SJCRH30 (cell line): ENCODE results near the gene LMNTD1. TPM values are rescaled to one million over a fixed set of nuclear protein-coding genes. Genes with fewer than 3 reads are reported as not detected.

Experiments used
- DNase-seq, 2 experiments: peaks; one replicate each; pipeline ENCODE4 v3.0.0-alpha.2; 2015 to 2020
- H3K27ac ChIP-seq: fragments of 250-450 bp; sonication (Bioruptor Pico); 2 replicates; pipeline ENCODE4 v1.5.1; 2020; ENCODE audit warnings: mild to moderate bottlenecking, moderate library complexity
- H3K27me3 ChIP-seq: fragments of 250-450 bp; sonication (Bioruptor Pico); 2 replicates; pipeline ENCODE4 v1.5.1; 2020; ENCODE audit warnings: mild to moderate bottlenecking, moderate library complexity
- H3K36me3 ChIP-seq: fragments of 250-450 bp; sonication (Bioruptor Pico); 2 replicates; pipeline ENCODE4 v1.5.1; 2020; ENCODE audit warnings: mild to moderate bottlenecking, moderate library complexity
- H3K4me1 ChIP-seq: fragments of 250-450 bp; sonication (Bioruptor Pico); 2 replicates; pipeline ENCODE4 v1.5.1; 2020; ENCODE audit warnings: mild to moderate bottlenecking, moderate library complexity
- H3K4me3 ChIP-seq: fragments of 250-450 bp; sonication (Bioruptor Pico); 2 replicates; pipeline ENCODE4 v1.5.1; 2020; ENCODE audit warnings: mild to moderate bottlenecking, moderate library complexity
- H3K9me3 ChIP-seq: fragments of 250-450 bp; sonication (Bioruptor Pico); replicated peaks from 2 replicates; pipeline ENCODE4 v1.5.1; 2020; ENCODE audit warnings: mild to moderate bottlenecking, moderate library complexity
- total RNA-seq: library from RNA; depleted of rRNA; stranded (reverse); fragments of >200 nt; shearing (Covaris generic); gene quantifications from 2 replicates; pipeline ENCODE4 v1.2.3, GENCODE V29; 2014

The LMNTD1 gene
- total RNA-seq, 1 experiment from 2014 or later = not detected

DNA sequence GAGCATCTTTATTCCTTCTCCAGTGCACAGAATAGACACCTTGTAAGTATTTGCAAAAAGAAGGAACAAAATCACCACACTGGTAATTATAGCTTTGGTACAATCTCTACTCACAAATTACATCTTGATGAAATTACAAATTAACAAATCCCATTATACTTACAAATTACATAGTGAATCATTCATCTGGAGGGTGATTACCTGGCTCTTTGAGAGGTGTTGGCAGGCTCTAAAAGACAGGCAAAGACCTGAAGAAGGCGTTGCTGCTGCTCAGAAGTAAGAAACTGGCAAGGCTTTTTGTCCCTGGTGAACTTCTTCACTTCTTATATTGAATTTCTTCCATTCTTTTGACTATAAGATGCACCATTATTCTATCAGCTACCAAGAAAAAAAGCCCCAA is 21.7 kb upstream of the LMNTD1 start:
- Histone ChIP-seq H3K27me3 (no peaks in the 10 kb centered on the region), H3K36me3 (no peaks in the 10 kb centered on the region)

DNA sequence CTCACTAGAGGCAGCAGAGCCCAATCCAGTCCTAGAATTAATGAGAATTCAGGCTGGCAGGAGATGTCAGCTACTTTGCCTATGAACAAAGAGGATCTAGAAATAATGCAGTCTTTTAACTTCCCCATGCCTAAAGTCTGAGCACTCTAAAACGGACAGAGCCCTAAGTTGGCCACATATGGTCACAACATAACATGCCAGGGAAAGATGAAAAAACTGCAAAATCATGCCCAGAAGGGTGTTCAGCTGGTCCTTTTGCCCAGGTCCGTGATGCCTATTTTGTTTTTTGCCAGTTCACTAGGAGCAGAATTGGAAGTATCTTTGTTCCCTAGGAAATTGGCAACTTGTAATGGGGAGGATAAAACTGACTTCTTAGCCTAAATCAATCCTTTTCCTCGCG is 20.3 kb upstream of the LMNTD1 start:
- H3K9me3 ChIP-seq = no peaks in the 10 kb centered on the region
- no peak overlapping the region for H3K4me3 ChIP-seq
- no peak overlapping the region for H3K27ac ChIP-seq
- no peaks in the 10 kb centered on the region for H3K4me1 ChIP-seq
- no peaks in the 10 kb centered on the region for H3K27me3 ChIP-seq
- no peak for DNase-seq
- no peaks in the 10 kb centered on the region for H3K36me3 ChIP-seq

More for the DNA sequence above, 21.7 kb upstream of the LMNTD1 start:
- Histone ChIP-seq H3K9me3 (no peaks in the 10 kb centered on the region), H3K4me3 (no peak overlapping the region), H3K4me1 (no peaks in the 10 kb centered on the region), H3K27ac (no peak overlapping the region)
- no peak for DNase-seq

DNA sequence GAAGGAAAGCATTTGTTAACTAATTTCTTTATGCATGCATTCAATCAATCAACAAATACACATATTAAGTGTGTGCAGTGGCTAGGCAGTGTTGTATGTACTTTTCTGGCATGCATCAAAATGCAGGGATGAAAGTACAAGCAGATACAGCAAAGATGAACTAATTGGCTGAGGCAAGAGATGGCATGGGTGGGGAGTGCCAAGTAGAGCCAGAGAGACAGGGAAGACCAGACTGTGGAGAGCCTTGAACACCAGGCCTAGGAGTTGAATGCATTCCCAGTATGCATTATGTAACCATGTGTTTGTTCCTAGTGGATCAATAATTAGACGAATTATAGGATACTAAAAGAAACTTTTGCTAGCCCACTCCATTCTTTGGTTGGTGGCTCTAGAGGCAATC is 17.3 kb upstream of the LMNTD1 start:
- Histone ChIP-seq H3K9me3 (no peaks in the 10 kb centered on the region), H3K4me3 (no peak overlapping the region), H3K27me3 (no peaks in the 10 kb centered on the region), H3K36me3 (no peaks in the 10 kb centered on the region), H3K27ac (no peak overlapping the region), H3K4me1 (no peaks in the 10 kb centered on the region)
- no peak for DNase-seq

DNA sequence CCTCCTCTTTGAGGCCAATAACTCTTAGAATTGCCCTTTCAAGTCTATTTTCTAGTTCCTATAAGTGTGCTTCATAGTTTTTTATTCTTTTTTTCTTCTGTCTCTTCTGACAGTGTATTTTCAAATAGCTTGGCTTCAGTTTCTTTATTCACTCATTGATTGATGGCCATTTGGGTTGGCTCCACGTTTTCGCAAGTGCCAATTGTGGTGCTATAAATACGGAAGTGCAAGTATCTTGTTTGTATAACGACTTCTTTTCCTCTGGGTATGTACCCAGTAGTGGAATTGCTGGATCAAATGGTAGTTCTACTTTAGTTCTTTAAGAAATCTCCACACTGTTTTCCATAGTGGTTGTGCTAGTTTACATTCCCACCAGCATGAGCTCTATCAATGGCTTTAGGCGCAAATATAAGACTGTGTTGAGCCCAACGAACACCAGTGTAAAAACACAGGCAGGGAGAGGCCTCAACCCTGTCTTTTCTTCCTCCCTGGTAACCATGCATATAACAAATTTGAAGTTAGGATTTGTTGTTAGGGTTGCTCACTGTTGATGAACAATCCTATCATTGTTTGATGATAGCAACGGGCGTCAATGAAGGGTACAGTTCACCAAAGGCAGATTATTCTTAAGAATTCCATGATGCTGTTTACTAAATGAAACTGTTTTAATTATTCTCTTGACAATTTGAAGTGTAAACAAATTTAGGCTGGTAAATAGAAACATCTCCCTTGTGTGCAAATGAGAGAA is 13.3 kb upstream of the LMNTD1 start:
- H3K4me1 ChIP-seq = no peaks in the 10 kb centered on the region
- no peaks in the 10 kb centered on the region for H3K9me3 ChIP-seq
- no peaks in the 10 kb centered on the region for H3K36me3 ChIP-seq
- H3K27me3 ChIP-seq = no peaks in the 10 kb centered on the region
- DNase-seq = no peak
- no peak overlapping the region for H3K4me3 ChIP-seq
- no peak overlapping the region for H3K27ac ChIP-seq

DNA sequence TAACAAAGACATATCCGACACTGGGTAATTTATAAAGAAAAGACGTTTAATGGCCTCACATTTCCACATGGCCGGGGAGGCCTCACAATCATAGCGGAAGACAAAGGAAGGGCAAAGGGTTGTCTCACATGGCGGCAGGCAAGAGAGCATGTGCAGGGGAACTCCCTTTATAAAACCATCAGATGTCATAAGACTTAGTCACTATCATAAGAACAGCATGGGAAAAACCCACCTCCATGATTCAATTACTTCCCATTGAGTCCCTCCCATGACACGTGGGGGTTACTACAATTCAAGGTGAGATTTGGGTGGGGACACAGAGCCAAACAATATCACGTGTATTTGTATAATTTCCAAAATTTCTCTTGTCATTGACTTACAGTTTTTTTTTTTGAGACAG is 5.5 kb upstream of the LMNTD1 start:
- no peaks in the 10 kb centered on the region for H3K4me1 ChIP-seq
- no peaks in the 10 kb centered on the region for H3K36me3 ChIP-seq
- no peaks in the 10 kb centered on the region for H3K9me3 ChIP-seq
- no peak for DNase-seq
- no peaks in the 10 kb centered on the region for H3K27me3 ChIP-seq
- H3K4me3 ChIP-seq = no peak overlapping the region
- H3K27ac ChIP-seq = no peak overlapping the region

DNA sequence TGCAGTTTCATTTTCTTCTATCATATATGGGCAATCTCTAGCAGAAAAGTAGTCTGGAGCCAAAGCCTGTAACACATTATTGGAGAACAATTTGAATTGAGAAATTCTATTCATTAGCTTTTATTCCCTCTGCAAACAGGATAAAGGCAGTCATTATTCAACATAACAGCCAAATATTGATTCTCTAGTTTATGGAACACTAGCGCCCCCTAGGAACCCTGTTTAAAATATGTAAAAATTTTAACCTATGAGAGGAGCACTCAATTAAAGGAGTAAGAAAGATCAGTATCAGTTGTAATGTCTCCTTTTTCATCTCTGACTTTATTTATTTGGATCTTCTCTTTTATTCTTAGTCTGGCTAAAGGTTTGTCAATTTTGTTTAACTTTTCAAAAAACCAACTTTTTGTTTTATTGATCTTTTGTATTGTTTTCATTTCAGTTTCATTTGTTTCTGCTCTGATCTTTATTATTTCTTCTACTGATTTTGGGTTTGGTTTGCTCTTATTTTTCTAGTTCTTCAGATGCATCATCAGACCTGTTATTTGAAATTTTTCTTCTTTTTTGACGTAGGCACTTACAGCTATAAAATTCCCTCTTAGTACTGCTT is 4.8 kb upstream of the LMNTD1 start:
- peak; percentile 44 to 75 for DNase-seq
- Histone ChIP-seq H3K36me3 (no peaks in the 10 kb centered on the region), H3K4me1 (no peaks in the 10 kb centered on the region), H3K27me3 (no peaks in the 10 kb centered on the region), H3K4me3 (no peak overlapping the region), H3K27ac (no peak overlapping the region), H3K9me3 (no peaks in the 10 kb centered on the region)

DNA sequence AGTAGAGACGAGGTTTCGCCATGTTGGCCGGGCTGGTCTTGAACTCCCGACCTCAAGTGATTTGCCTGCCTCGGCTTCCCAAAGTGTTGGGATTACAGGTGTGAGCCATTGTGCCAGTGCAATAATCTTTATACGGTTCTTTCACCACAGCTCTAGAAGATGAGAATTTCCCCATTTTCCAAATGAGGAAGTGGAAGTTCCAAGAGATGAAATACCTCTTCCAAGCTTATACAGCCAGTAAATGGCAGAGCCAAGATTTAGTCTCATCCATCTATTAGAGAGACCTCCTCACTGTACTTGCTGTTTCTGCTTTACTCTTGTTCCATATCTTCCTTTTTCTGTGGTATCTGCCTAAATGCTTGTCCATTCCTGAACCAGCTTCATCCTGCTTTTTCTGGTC is 3.1 kb upstream of the LMNTD1 start:
- H3K4me1 ChIP-seq = no peaks in the 10 kb centered on the region

DNA sequence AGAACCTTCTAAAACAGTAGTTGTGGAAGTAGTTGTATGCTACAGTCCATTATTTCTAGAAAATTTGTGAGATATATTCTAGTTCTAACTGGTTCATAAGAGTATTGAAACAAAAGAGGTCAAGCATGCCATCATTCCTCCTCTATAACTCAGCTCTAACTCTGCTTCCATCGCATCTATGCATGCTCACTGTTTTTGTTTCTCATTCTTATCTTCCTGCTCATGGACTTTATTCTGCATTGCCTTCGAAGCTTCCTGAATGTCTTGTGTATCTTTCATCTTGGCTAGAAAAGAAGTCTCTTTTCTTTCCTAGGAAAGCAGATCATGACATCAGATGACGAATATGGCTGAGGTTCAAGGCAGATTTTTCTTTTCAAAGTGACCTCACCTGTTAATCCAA is 402 bp downstream of the LMNTD1 start:
- no peak overlapping the region for H3K27ac ChIP-seq
- no peak for DNase-seq
- no peaks in the 10 kb centered on the region for H3K9me3 ChIP-seq
- H3K36me3 ChIP-seq = no peaks in the 10 kb centered on the region
- no peaks in the 10 kb centered on the region for H3K27me3 ChIP-seq
- no peak overlapping the region for H3K4me3 ChIP-seq
- H3K4me1 ChIP-seq = no peaks in the 10 kb centered on the region

More for the DNA sequence above, 3.1 kb upstream of the LMNTD1 start:
- H3K27ac ChIP-seq = no peak overlapping the region
- H3K27me3 ChIP-seq = no peaks in the 10 kb centered on the region
- DNase-seq = no peak
- no peak overlapping the region for H3K4me3 ChIP-seq
- H3K36me3 ChIP-seq = no peaks in the 10 kb centered on the region
- H3K9me3 ChIP-seq = no peaks in the 10 kb centered on the region

DNA sequence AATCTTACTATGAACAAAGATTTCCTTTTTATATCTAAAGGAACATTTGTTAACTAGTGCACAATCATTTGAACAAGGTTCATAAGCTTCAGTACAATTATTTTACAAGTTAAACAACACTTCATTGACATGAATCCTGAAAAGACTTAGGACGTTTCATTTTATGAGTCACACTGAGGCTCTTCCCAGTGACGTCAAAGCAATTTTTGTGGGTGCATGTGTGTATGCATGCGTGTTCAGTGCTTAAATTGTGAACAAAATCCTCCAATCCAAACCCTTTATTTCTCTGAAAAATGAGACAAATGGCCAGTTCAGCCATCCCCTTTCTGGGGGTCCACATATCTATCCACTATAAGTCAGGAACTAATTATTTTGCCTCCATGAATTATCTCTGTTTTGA is 2.9 kb downstream of the LMNTD1 start:
- H3K36me3 ChIP-seq = no peaks in the 10 kb centered on the region
- H3K4me3 ChIP-seq = no peak overlapping the region
- no peak for DNase-seq
- H3K9me3 ChIP-seq = no peaks in the 10 kb centered on the region
- H3K27me3 ChIP-seq = no peaks in the 10 kb centered on the region
- no peaks in the 10 kb centered on the region for H3K4me1 ChIP-seq
- H3K27ac ChIP-seq = no peak overlapping the region

DNA sequence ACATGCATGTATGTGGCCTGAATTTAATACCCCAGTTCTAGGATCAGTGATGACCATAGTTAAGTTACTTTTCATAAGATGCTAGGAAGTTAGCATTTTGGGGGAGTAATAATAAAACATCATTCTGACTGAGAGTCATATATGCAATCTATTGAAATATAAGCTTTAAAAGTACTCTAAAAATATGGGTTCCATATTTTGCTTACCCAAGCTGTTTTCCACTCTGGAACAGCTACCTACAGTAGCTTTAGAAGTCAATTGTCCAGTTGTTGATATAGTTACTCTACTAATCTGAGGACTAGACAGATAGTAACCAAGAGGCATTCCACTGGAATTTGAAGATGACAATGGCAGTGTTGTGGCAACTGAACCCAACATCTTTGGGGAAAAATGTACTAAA is 4.0 kb downstream of the LMNTD1 start:
- no peaks in the 10 kb centered on the region for H3K4me1 ChIP-seq

DNA sequence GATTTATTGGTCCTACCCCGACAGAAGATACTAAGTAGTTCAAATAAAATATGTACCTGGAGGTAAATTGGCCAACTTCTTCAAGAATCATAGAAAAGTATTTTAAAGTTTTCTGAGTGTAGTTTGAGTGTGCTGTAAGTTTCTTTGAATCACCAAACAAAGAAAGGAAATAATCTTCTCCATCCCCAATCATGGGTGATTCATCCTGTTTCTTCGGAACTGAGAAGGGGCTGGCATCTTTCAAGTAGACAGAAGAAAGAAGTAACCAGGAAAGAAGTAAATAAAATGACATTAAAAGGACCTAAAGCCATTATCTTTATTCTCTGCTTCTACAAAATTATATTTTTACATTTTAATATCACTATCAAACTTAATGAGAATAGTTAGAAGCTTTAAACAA is 6.8 kb downstream of the LMNTD1 start:
- Histone ChIP-seq H3K4me3 (no peak overlapping the region), H3K9me3 (no peaks in the 10 kb centered on the region), H3K4me1 (no peaks in the 10 kb centered on the region), H3K36me3 (no peaks in the 10 kb centered on the region), H3K27me3 (no peaks in the 10 kb centered on the region), H3K27ac (no peak overlapping the region)
- no peak for DNase-seq

More for the DNA sequence above, 4.0 kb downstream of the LMNTD1 start:
- Histone ChIP-seq H3K9me3 (no peaks in the 10 kb centered on the region), H3K4me3 (no peak overlapping the region), H3K27me3 (no peaks in the 10 kb centered on the region), H3K36me3 (no peaks in the 10 kb centered on the region), H3K27ac (no peak overlapping the region)
- DNase-seq = no peak

DNA sequence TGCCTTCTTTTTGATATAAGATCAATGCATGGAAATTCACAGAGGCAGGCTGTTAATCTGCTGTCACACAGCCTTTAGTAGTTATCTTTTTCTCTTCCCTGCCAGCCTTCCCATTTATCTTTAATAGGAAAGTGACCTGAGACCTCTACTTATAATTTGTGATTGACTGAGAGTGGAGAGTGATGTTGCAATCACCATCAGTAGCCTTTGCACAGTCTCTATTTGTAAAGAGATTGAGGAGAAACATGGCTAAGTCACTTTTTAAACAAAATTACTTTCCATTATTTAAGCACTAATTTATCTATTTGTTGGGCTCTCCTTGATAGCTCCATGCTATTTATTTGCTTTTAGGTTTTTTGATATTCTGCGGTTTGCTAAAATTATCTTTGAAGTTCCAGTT is 19.9 kb downstream of the LMNTD1 start:
- no peak overlapping the region for H3K4me3 ChIP-seq
- no peaks in the 10 kb centered on the region for H3K9me3 ChIP-seq
- no peak overlapping the region for H3K27ac ChIP-seq
- no peaks in the 10 kb centered on the region for H3K36me3 ChIP-seq
- no peaks in the 10 kb centered on the region for H3K4me1 ChIP-seq
- no peaks in the 10 kb centered on the region for H3K27me3 ChIP-seq
- DNase-seq = no peak

DNA sequence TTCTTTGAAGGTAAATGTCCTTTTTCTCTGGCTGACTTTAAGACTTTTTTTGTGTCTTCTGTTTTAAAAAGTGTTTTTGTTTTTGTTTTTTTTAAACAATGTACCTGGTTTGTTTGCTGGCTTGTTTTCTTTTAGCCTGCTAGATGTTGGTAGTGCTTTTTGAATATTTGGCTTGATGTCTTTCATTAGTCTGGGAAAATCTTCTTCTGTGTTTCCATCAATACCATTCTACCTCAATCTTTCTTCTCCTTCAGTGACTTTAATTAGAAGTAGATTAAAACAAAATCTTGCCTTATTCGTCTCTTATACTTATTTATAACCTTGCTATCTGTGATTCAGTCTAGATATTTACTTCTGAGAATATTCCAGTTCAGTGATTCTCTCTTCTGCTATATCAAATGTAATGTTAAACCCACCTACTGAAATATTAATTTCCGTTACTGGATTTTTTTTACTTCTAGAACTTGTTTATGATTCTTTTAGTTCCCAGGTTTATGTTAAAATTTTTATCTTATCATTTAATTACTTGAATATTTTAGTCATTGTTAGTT is 21.5 kb downstream of the LMNTD1 start:
- no peaks in the 10 kb centered on the region for H3K4me1 ChIP-seq
- no peak for DNase-seq
- H3K27ac ChIP-seq = no peak overlapping the region
- H3K4me3 ChIP-seq = no peak overlapping the region
- no peaks in the 10 kb centered on the region for H3K9me3 ChIP-seq
- no peaks in the 10 kb centered on the region for H3K36me3 ChIP-seq
- H3K27me3 ChIP-seq = no peaks in the 10 kb centered on the region; the same call in 1 of the 2 replicates

DNA sequence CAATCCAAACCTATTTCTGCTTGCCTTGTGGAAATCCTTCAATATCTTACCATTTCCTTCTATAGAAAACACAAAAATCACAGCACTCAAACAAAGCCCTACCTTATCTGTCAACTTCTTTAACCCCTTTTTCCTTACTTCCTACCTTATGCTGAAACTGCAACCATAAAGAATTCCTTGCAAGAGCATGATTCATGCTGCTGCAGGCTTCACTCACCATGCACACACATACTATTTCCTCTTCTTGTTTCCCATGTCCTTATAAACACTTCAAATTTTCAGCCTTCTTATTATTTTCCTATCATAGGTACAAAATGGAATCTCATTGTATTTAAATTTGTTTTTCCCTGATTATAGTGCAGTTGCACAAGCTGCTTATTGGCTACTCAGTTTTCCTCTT is 23.3 kb downstream of the LMNTD1 start:
- Histone ChIP-seq H3K4me1 (no peaks in the 10 kb centered on the region), H3K27me3 (no peaks in the 10 kb centered on the region; the same call in 1 of the 2 replicates), H3K27ac (no peak overlapping the region), H3K9me3 (no peaks in the 10 kb centered on the region), H3K4me3 (no peak overlapping the region), H3K36me3 (no peaks in the 10 kb centered on the region)
- no peak for DNase-seq

DNA sequence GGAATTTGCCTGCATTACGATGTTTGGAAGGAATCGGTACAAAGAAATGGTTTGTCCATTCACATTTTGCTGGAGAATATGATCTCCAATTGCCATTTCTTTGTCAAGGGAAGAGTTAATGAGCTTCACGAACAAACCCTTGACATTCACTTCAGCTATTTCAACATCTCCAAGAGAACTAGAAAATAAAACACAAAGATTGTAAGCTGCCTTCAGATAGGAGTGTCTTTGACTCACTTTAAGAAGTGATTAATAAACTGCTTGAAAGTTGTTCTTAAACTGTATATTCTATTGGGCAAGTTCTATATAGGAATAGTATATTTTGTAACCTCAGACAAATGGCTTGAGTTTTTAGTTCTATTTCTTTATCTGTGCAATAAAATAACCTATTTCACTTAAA is 26.3 kb downstream of the LMNTD1 start:
- Histone ChIP-seq H3K4me3 (no peak overlapping the region), H3K27me3 (peaks cover 3% of the 10 kb centered on the region; the same call in 1 of the 2 replicates), H3K36me3 (no peaks in the 10 kb centered on the region), H3K9me3 (no peaks in the 10 kb centered on the region), H3K4me1 (no peaks in the 10 kb centered on the region), H3K27ac (no peak overlapping the region)
- DNase-seq = no peak
